ENCODE data around the gene ABHD16B.

Gene ABHD16B

DNA sequence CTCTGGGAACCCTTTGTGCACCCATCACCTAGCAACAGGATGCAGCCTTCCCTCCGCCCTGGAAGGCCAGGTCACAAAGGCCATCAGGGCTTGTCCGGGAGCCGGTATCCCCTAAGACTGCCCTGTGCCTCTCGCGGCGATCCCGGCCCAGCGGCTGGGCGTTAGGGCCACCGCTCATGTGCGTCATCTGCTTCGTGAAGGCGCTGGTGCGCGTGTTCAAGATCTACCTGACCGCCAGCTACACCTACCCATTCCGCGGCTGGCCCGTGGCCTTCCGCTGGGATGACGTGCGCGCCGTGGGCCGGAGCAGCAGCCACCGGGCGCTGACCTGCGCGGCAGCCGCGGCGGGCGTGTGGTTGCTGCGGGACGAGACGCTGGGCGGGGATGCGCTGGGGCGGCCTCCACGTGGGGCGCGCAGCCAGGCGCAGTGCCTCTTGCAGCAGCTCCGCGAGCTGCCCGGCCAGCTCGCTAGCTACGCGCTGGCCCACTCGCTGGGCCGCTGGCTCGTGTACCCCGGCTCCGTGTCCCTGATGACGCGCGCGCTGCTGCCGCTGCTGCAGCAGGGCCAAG is at the start of gene ABHD16B:
ABHD16B (plus strand) TSS at position 134 of the 570 bp plus-strand sequence; CDS start at position 177, 43 bp downstream.
- DNase-seq (ENCODE audit: low spot score), result no peak
- FAIRE-seq, result no peak

DNA sequence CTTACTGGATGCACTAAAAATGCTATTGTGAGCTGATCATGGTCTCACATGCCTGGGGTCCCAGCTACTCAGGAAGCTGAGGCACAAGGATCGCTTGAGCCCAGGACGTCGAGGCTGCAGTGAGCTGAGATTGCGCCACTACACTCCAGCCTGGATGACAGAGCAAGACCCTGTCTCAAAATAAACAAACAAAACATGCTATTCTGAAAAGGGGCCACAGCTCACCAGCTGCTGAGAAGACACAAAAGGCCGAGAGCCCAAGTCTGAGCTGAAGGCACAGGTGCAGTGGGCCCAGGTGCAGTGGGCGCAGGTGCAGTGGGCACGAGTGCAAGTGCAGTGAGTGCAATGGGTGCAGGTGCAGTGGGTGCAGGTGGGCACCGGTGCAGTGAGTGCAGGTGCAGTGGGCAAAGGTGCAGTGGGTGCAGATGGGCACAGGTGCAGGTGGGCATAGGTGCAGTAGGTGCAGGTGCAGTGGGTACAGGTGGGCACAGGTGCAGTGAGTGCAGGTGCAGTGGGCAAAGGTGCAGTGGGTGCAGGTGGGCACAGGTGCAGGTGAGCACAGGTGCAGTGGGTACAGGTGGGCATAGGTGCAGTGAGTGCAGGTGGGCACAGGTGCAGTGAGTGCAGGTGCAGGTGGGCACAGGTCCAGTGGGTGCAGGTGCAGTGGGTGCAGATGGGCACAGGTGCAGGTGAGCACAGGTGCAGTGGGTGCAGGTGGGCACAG is 46.2 kb upstream of the ABHD16B start:
- DNase-seq (ENCODE audit: low spot score), result no peak
- no peak for FAIRE-seq

DNA sequence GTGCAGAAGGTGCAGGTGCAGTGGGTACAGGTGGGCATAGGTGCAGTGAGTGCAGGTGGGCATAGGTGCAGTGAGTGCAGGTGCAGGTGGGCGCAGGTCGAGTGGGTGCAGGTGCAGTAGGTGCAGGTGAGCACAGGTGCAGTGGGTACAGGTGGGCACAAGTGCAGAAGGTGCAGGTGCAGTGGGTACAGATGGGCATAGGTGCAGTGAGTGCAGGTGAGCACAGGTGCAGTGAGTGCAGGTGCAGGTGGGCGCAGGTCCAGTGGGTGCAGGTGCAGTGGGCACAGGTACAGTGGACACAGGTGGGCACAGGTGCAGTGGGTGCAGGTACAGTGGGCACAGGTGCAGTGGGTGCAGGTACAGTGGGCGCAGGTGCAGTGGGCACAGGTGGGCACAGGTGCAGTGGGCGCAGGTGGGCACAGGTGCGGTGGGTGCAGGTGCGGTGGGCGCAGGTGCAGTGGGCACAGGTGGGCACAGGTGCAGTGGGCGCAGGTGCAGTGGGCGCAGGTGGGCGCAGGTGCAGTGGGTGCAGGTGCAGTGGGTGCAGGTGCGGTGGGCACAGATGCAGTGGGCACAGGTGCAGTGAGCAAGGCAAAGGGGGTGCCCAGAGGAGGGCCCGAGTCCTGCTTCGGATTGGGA is 45.6 kb upstream of the ABHD16B start:
- no peak for FAIRE-seq
- no peak for DNase-seq (ENCODE audit: low spot score)

DNA sequence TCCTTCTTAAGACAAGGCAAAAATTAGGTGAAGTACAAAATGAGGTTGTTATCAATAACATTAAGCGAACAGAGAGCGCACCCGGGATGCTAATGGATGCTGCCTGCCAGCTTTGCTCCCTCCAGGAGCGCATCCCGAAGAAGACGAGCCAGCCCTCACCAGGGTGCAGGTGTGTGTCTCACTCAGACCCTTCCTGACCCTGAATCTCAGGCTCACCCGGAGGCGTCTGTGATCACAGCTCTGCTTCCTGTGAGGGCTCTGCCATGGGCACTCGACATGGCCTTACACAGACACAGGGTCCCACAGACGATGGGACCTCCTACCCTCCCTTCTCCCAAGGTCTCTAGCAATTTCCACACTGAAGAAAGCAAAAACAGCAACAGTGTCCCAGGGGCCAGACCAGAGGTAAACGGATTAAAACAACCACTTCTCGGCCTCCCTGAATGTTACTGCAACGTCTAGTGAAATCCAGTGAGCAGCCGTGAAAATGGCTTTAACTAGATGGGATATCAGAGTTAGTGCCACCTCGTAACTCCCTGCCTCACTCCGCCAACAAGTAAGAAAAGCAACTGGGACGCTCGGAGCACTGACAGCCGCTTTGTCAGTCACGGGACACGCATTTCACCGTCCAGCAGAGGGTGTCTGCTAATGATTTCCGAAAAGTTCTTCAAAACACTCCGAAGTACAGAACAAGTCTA is 41.9 kb upstream of the ABHD16B start:
- FAIRE-seq (no peak), DNase-seq (ENCODE audit: low spot score) (no peak)

DNA sequence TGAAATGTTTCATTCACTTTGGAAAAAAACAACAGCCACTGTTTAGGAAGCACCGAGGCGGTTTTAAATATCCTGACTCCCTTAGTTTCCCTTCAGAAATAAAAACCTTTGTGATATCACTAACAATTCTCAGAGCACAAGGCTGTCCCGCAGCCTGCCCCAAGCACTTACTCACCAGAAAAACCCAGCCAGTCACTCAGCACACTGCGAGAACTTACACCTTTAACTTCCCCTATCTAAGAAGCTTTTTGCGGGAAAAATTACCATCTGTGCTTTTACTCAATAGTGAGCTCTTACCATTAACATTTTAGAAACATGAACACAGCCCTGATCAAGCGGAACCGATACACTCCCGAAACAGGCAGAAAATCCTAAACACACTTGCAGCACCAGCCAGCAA is 39.5 kb upstream of the ABHD16B start:
- no peak for FAIRE-seq
- no peak for DNase-seq (ENCODE audit: low spot score)

DNA sequence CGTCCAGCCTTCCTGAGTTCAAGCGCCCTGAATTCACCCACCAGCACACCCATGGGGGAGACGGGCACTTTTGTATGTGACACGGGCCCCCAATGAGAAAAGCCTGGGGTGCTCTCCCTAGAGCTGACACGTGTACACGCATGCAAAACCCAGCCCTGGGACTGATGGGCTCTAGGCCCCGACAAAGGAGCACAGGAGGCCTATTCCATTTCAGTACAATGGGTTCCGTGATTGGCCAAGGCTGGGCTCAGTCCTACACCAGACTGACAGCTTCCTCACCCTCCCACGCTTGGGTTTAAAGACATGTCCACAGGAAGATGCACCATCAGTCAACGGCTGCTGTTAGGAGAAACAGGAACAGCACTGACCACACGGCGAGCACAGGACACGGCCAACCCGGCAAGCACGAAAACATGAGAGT is 39.0 kb upstream of the ABHD16B start:
- FAIRE-seq (no peak), DNase-seq (ENCODE audit: low spot score) (no peak)

DNA sequence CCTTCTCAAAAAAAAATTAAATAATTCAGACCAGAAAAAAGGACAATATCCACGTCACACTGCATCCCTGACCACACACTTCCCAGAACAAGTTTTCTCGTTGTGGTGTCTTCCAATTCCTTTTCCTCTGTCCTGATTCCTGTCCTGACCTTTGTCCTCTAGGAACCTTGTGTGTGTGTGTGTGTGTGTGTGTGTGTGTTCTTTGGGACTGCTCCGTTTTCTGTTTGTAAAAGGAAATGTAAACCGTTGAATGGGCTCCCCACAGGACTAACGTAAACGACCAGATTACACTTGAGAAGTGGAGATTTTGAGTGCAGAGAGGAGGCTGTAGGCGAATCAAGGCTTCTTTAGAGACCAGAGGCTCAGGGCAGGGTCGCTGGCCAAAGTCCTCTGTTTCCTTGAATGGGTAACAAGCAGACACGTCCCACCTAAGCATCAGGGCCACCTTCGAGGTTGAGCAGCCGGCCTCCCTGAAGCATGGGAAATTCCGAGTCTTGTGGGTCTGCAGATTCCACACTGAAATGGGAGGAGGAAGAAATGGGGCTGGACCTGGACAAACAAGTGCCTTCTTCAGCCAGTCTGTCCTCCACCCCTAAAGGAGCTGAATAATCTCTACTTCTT is 37.5 kb upstream of the ABHD16B start:
- DNase-seq (ENCODE audit: low spot score) (no peak), FAIRE-seq (no peak)

DNA sequence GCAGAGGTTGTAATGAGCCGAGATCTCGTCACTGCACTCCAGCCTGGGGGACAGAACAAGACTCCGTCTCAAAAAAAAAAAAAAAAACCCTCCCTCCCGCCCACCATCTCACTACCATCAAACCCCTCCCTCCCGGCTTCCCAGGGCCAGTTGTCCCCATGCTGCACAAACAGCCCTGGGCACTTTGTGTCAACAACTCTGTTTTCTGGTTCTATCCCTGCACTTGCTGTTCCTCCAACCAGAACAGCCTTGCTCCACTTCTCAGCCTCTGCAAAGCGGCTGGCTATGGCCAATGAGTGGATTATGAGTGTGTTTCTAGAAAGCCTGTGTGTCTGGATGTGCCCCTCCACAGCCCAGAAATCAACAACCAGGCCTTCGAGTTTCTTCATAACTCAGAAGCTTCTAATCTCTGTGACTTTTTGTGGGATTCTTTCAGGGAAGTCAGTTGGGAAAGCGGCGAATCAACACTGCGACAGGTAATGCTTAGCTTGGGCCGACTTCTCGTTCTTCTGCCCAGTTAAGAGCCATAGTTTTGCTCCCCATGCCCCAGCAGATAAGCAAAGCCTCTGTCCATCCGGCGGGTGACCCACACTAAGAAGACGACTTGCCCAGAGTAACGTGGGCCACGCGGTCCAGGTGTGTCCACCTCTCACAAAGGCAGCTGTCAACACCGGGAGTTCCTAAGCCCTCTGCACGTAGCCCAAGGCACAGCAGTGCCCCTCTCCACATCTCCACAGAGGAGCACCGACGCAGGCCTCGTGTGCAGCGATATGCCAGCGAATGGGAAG is 35.8 kb upstream of the ABHD16B start:
- FAIRE-seq (no peak), DNase-seq (ENCODE audit: low spot score) (no peak)

DNA sequence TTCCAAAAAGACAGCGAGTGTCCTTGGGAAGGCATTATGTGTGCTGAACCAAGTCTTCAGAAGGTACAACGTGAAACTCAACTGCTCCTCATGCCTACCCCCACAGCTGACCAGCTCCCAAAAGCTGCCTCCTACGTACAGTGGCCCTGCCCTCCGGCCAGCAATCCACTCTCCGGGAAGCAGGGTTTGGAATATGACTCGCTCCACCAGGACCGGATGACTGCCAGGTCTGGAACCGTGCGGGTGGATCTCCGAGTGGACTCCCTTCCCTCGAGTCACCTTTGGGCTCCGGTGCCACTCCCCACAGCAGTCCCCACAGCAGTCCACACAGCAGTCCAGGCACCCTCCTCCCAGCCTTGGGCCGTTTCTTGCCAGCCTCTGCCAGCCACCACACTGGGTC is 34.5 kb upstream of the ABHD16B start:
- DNase-seq (ENCODE audit: low spot score) (no peak), FAIRE-seq (no peak)

DNA sequence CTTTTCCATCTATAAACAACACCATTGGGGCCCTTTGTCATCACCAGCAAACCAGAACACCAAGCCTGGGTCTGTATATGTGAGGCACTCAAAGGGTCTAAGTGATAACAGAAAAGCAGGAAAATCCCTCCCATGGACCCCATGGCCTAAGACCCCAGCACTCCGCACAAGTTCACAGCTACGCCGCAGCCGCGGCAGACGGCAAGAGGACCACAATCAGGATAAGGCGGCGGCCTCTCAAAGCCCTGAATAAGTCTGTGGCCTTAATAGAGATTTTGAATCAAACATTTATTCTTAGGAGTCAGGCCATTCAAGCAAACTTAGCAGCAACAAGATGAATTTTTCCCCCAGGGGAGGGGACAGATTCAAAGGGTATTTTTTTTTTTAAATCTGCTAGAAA is 33.2 kb upstream of the ABHD16B start:
- FAIRE-seq (no peak), DNase-seq (ENCODE audit: low spot score) (no peak)

DNA sequence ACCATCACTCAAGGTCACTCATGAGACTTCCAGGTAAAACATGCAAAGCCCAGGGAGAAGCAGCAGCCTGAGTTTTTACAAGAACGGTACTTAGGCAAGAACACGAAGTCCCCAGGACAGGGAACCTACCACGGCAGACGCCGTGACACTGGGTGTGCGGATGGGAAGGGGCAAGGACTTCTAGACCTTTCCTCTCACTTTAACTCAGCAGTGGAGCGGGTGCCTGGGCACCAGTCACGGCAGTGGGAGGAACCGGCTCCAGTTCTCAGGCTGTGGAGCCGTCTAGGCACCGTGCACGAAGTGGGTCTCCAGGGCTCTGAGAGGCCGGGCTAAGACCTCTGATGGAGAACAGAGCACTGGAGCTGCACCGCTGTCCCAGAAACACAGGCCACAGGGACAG is 32.8 kb upstream of the ABHD16B start:
- FAIRE-seq (no peak), DNase-seq (ENCODE audit: low spot score) (no peak)

DNA sequence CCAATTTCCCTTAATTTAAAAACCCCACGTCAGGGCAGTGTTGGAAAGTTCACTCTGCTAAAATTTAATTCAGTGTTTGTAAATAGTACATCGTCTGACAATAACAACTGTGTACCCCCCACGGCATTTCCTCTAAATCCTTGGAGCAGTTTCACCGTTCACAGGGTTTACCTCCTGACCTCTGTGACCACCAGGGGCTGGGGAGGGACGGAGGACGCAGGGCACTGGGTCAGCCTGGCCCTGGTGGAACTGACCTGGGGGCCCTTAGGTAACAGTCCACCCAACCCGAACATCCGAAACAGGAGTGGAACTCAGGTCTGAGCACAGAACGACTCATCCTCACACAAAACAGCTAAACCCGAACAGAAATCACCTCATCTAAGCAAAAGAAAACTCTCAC is 32.3 kb upstream of the ABHD16B start:
- FAIRE-seq (no peak), DNase-seq (ENCODE audit: low spot score) (no peak)

DNA sequence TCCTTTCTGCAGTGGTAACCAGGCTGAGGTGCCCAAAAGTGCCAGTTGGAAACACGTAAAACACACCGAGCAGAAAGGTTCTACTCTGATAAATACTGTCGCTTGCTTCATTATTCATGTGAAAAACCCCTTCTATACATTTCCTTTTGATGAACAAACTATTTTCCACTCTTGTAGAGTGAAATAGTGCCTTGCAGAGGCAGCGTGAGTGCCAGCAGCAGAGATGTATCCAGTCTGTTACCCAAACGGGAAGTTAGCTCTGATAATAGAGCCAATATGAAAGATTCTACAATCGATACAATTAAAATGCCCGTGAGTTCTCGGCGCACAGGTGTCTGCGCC is 31.7 kb upstream of the ABHD16B start:
- no peak for DNase-seq (ENCODE audit: low spot score)
- FAIRE-seq, result no peak

DNA sequence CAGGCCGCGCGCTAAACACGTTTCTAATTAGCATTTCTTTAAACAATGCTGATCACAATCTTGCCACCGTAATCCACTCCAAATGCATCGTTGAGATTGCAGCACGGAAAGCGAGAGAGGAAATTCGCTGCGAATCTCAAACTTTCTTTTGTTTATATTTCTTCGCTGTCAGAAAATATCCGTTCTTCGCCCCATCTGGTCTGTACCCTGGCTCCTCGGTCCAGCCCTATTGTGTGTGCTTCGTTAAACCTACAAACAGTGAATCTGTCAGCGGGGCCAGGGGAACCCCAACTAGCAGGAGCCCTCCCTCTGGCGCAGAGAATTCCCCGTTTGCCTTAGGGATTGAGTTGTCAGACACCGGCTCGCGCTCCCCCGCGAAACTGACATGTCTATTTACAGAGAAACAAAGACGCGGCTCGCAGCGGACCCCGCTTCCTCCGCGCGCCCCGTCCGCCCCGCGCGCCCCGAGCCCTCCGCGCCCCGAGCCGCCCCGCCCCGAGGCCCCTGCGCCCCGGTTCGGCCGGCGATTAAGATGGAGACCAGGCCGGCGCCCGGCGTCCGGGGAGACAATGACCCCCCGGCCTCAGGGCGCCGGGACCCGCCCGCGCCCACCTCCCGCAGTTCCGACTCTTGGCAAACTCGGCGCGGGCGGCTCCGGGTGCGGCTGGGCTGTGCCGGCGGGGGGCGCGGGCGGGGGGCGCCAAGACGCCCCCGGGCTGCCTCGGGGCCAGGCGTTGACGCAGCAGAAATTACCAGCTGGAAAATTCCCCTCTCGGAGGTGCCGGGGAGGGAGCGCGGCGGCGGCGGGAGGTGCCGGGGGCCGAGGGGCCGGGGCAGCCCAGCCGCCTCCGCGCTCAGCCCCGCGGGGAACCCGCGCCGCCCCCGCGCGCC is 31.1 kb upstream of the ABHD16B start:
- FAIRE-seq (no peak), DNase-seq (ENCODE audit: low spot score) (no peak)

DNA sequence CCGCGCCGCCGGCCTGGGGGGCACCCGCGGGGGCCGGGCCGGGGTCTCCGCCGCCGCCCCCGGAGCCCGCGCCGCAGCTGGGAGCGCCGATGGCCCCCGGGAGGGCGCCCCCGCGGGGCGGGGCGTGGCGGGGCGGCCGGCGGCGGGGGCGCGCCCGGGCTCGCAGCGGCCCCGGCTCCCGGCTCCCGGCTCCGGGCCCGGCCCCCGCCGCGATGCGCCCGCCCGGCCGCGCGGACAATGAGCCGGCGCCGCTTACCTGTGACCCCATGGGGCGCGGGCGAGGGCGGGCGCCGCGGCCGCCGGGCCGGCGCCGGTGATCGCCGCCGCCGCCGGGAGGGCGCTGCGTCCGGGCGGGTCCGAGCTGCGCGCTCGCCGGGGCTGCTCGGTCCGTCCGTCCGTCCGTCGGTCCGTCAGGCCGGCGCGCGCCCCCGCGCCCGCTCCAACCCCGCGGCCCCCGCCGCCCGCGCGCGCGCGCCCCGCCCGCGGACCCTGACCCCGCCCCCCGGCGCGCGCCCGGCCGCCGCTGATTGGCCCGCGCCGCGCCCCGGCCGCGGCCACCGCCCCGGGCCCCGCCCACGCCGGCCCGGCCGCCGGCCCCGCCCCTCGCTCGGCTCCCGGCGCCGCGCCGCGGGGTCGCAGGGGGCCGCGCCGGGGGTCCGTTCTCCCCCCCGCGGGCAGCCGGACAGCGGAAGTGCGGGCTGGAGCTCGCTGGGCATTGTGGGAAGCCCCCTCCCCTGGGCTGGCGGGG is 30.3 kb upstream of the ABHD16B start, which contains the start of gene ZBTB46:
ZBTB46 (minus strand) TSS at position 424 of the 748 bp plus-strand sequence. CDS start 40,507 bp downstream, outside the sequence.
- FAIRE-seq, result no peak
- DNase-seq (ENCODE audit: low spot score), result peak; percentile 96

DNA sequence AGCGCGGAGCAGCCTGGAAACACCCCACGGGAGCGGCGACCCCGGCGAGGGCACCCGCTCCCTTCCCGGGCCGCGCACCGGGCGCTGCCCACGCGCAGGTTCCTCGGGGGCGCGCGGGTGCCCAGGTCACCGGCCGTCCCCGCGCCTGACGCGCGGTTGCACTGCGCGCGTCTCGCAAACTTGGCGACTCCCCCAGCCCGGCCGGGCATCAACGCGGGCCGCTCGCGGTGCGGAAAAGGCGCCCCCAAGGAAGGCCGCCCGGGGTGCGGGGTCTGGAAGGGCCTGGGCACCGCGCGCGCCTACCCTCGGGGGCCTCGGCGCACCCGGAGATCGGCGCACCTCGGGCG is 29.7 kb upstream of the ABHD16B start:
- DNase-seq (ENCODE audit: low spot score), result no peak
- FAIRE-seq, result no peak

DNA sequence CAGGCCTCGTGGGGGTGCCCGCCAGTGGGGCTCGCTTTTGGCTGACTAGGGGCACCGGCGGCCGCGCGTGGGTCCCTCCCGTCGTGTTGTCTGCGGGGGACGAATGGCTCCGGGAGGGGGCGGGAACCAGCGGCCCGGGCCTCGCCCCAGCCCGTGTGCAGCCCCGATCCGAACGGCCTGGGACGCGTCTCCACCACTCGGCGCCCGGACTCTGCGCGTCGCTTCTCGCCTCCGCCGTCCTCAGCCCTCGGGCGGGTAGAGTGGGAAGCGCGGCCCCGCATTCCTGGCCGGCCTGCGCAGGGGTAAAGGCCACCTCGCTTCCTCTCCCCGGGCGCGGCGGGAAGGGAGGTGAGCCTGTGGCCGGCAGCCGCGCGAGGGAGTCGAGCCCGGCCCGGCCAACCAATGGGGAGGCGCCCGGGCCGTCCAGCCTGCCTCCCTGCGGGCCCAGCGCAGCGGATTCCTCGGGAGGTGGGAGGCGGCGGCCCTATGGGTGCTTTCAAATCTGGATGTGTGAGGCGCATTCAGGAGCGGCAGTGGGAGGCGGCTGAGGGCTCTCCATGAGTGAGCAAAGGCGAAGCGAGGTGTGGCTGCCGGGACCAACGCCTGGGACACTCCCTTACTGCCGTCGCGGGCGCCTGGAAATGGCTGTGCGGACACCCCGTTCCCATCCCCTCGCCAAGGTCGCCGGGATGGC is 29.2 kb upstream of the ABHD16B start:
- FAIRE-seq, result no peak
- DNase-seq (ENCODE audit: low spot score), result no peak

DNA sequence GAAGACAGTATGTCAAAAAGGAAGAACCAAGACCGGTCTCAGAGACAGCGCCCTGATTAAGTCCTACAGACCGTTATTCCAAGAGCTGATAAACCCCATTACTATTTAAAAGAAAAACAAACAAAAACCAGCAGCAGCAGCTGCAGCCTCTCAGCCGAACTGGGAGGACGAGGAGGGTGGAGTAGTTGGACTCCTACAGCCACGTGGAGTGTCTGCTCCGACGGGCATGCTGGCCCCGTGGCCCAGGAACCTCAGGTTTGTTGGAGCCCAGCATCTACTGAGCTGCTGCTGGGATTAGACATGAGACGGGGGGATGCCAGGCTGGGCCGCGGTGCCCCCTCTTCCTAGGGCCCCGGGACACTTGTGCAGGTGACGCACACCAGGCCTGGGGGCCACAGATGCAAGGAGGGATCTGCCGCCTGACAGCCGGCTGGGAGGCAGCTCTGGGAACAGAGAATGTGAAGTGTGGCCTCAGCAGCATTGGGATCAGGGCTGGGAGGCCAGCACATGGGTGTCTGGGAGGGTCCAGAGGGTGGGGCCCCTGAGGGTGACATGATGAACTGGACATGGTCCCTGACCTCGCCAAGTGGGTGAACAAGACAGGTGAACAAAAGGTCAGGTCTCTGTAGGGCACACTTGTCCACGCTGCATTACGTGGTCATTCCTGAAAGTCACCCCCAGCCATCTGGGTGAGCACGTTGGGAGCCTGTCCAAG is 27.4 kb upstream of the ABHD16B start:
- no peak for DNase-seq (ENCODE audit: low spot score)
- no peak for FAIRE-seq
